Upper lobe of left lung (tissue), 4 donors: ENCODE data around the gene ZNF503.

Experiments
- POLR2A ChIP-seq, 4 donors: fragments of 450-650 bp; IDR thresholded peaks; one replicate each; pipeline ENCODE4 v1.5.1; 2016 to 2017; ENCODE audit warnings: antibody characterized with exemption in 4 of 4, mild to moderate bottlenecking in 2 of 4
- TF ChIP-seq, protein P1 (sequence below), 6 experiments: fragments of 450-650 bp in 4 of 6; fragments of 200-600 bp in 2 of 6; sonication (generic) in 2 of 6; IDR thresholded peaks; one replicate each; pipeline ENCODE4 v1.5.1; 2016 to 2019; ENCODE audit warnings: antibody characterized with exemption in 6 of 6

DNA sequence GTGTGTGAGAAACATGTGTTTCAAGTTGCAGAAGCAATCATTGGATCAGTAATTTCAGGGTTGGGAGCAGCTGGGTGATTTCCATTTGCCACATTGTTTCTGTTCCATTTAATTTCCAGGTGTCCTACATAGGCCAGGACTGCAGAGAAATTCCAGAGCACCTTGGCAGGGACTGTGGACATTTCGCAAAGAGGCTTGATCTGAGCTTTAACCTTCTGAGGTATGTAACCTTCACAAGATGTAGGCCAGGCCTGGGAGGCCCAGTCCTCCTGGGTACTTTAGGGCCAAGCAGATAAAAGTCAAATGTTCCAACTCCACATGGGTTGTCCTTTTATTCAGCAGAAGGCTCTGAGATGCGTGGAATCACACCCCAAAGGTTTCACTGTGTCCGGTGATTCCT is 36.7 kb upstream of the ZNF503 start:
- TF ChIP-seq POLR2A (IDR thresholded peaks at IDR 0.05): no peak
- TF ChIP-seq, protein P1, sequence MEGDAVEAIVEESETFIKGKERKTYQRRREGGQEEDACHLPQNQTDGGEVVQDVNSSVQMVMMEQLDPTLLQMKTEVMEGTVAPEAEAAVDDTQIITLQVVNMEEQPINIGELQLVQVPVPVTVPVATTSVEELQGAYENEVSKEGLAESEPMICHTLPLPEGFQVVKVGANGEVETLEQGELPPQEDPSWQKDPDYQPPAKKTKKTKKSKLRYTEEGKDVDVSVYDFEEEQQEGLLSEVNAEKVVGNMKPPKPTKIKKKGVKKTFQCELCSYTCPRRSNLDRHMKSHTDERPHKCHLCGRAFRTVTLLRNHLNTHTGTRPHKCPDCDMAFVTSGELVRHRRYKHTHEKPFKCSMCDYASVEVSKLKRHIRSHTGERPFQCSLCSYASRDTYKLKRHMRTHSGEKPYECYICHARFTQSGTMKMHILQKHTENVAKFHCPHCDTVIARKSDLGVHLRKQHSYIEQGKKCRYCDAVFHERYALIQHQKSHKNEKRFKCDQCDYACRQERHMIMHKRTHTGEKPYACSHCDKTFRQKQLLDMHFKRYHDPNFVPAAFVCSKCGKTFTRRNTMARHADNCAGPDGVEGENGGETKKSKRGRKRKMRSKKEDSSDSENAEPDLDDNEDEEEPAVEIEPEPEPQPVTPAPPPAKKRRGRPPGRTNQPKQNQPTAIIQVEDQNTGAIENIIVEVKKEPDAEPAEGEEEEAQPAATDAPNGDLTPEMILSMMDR (IDR thresholded peaks at IDR 0.05): no peak
